Measurements from ENCODE around the gene BORCS5. TPM values are rescaled to one million over a fixed set of nuclear protein-coding genes. Genes with fewer than 3 reads are reported as not detected.

BORCS5 gene
- total and polyA plus RNA-seq, 2 experiments from 2014 or later: 11.3 to 12.6 TPM

- no peaks in the 10 kb centered on the region for H3K27me3 ChIP-seq (ENCODE audit: insufficient read depth)
- H3K4me3 Mint-ChIP-seq: no peak overlapping the region
These were observed 161.6 kb downstream of the BORCS5 start for GRCh38 chr12:12518464-12518845.

More at GRCh38 chr12:12518464-12518845, 161.6 kb downstream of the BORCS5 start:
- no peak for TF ChIP-seq ZNF331 (CRISPR knock-in tag; IDR thresholded peaks at IDR 0.05; ENCODE audit: low read depth)
- TF ChIP-seq POLR2AphosphoS5 (IDR thresholded peaks at IDR 0.05; ENCODE audit: low read depth): no peak
- no peak for TF ChIP-seq ZNF114 (CRISPR knock-in tag; IDR thresholded peaks at IDR 0.05)
- TF ChIP-seq CREB1 (CRISPR knock-in tag; IDR thresholded peaks at IDR 0.05; ENCODE audit: low read depth): no peak
- TF ChIP-seq EZH2phosphoT487 (IDR thresholded peaks at IDR 0.05; ENCODE audit: unreplicated experiment): no peak
- TF ChIP-seq, protein P1, sequence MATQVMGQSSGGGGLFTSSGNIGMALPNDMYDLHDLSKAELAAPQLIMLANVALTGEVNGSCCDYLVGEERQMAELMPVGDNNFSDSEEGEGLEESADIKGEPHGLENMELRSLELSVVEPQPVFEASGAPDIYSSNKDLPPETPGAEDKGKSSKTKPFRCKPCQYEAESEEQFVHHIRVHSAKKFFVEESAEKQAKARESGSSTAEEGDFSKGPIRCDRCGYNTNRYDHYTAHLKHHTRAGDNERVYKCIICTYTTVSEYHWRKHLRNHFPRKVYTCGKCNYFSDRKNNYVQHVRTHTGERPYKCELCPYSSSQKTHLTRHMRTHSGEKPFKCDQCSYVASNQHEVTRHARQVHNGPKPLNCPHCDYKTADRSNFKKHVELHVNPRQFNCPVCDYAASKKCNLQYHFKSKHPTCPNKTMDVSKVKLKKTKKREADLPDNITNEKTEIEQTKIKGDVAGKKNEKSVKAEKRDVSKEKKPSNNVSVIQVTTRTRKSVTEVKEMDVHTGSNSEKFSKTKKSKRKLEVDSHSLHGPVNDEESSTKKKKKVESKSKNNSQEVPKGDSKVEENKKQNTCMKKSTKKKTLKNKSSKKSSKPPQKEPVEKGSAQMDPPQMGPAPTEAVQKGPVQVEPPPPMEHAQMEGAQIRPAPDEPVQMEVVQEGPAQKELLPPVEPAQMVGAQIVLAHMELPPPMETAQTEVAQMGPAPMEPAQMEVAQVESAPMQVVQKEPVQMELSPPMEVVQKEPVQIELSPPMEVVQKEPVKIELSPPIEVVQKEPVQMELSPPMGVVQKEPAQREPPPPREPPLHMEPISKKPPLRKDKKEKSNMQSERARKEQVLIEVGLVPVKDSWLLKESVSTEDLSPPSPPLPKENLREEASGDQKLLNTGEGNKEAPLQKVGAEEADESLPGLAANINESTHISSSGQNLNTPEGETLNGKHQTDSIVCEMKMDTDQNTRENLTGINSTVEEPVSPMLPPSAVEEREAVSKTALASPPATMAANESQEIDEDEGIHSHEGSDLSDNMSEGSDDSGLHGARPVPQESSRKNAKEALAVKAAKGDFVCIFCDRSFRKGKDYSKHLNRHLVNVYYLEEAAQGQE (IDR thresholded peaks at IDR 0.05; ENCODE audit: unreplicated experiment): no peak
- TF ChIP-seq JUNB (IDR thresholded peaks at IDR 0.05; ENCODE audit: unreplicated experiment): no peak
- TF ChIP-seq NANOG (IDR thresholded peaks at IDR 0.05; ENCODE audit: borderline replicate concordance): no peak
- TF ChIP-seq, protein P2, sequence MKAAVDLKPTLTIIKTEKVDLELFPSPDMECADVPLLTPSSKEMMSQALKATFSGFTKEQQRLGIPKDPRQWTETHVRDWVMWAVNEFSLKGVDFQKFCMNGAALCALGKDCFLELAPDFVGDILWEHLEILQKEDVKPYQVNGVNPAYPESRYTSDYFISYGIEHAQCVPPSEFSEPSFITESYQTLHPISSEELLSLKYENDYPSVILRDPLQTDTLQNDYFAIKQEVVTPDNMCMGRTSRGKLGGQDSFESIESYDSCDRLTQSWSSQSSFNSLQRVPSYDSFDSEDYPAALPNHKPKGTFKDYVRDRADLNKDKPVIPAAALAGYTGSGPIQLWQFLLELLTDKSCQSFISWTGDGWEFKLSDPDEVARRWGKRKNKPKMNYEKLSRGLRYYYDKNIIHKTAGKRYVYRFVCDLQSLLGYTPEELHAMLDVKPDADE (IDR thresholded peaks at IDR 0.05): no peak
- no peak for TF ChIP-seq CTCF (conservative IDR thresholded peaks at IDR 0.05; ENCODE audit: low read depth in 2 of 2)
- TF ChIP-seq, protein P3, sequence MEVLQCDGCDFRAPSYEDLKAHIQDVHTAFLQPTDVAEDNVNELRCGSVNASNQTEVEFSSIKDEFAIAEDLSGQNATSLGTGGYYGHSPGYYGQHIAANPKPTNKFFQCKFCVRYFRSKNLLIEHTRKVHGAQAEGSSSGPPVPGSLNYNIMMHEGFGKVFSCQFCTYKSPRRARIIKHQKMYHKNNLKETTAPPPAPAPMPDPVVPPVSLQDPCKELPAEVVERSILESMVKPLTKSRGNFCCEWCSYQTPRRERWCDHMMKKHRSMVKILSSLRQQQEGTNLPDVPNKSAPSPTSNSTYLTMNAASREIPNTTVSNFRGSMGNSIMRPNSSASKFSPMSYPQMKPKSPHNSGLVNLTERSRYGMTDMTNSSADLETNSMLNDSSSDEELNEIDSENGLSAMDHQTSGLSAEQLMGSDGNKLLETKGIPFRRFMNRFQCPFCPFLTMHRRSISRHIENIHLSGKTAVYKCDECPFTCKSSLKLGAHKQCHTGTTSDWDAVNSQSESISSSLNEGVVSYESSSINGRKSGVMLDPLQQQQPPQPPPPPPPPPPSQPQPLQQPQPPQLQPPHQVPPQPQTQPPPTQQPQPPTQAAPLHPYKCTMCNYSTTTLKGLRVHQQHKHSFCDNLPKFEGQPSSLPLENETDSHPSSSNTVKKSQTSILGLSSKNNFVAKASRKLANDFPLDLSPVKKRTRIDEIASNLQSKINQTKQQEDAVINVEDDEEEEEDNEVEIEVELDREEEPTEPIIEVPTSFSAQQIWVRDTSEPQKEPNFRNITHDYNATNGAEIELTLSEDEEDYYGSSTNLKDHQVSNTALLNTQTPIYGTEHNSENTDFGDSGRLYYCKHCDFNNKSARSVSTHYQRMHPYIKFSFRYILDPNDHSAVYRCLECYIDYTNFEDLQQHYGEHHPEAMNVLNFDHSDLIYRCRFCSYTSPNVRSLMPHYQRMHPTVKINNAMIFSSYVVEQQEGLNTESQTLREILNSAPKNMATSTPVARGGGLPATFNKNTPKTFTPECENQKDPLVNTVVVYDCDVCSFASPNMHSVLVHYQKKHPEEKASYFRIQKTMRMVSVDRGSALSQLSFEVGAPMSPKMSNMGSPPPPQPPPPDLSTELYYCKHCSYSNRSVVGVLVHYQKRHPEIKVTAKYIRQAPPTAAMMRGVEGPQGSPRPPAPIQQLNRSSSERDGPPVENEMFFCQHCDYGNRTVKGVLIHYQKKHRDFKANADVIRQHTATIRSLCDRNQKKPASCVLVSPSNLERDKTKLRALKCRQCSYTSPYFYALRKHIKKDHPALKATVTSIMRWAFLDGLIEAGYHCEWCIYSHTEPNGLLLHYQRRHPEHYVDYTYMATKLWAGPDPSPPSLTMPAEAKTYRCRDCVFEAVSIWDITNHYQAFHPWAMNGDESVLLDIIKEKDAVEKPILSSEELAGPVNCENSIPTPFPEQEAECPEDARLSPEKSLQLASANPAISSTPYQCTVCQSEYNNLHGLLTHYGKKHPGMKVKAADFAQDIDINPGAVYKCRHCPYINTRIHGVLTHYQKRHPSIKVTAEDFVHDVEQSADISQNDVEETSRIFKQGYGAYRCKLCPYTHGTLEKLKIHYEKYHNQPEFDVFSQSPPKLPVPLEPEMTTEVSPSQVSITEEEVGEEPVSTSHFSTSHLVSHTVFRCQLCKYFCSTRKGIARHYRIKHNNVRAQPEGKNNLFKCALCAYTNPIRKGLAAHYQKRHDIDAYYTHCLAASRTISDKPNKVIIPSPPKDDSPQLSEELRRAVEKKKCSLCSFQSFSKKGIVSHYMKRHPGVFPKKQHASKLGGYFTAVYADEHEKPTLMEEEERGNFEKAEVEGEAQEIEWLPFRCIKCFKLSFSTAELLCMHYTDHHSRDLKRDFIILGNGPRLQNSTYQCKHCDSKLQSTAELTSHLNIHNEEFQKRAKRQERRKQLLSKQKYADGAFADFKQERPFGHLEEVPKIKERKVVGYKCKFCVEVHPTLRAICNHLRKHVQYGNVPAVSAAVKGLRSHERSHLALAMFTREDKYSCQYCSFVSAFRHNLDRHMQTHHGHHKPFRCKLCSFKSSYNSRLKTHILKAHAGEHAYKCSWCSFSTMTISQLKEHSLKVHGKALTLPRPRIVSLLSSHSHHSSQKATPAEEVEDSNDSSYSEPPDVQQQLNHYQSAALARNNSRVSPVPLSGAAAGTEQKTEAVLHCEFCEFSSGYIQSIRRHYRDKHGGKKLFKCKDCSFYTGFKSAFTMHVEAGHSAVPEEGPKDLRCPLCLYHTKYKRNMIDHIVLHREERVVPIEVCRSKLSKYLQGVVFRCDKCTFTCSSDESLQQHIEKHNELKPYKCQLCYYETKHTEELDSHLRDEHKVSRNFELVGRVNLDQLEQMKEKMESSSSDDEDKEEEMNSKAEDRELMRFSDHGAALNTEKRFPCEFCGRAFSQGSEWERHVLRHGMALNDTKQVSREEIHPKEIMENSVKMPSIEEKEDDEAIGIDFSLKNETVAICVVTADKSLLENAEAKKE (CRISPR knock-in tag; IDR thresholded peaks at IDR 0.05): no peak
- TF ChIP-seq EZH2 (IDR thresholded peaks at IDR 0.05; ENCODE audit: low read depth, unreplicated experiment): no peak
- no peak for TF ChIP-seq STAT1 (IDR thresholded peaks at IDR 0.05; ENCODE audit: unreplicated experiment)
- Histone ChIP-seq H3K4me3 (no peak overlapping the region), H4K20me1 (replicated peaks; ENCODE audit: insufficient read depth) (0 out of 2 replicates have a peak, but pooled peaks cover 4% of the 10 kb centered on the region), H3K79me2 (replicated peaks; ENCODE audit: insufficient read depth) (peaks cover 83% of the 10 kb centered on the region), H3K4me1 (ENCODE audit: insufficient read depth) (peaks cover 42% of the 10 kb centered on the region), H3K27ac (ENCODE audit: low read depth) (no peak overlapping the region), H3K36me3 (ENCODE audit: insufficient read depth) (0 out of 2 replicates have a peak, but pooled peaks cover 3% of the 10 kb centered on the region), H3F3A (replicated peaks; ENCODE audit: low read depth) (no peaks in the 10 kb centered on the region), H2AFZ (no peak overlapping the region), H3K4me2 (peak overlapping the region; percentile 31; the same call in 1 of the 2 replicates), H3K9me2 (ENCODE audit: insufficient read depth) (no peaks in the 10 kb centered on the region)
- Mint-ChIP-seq H3K27me3 (ENCODE audit: insufficient read depth, low read depth, poor library complexity) (peaks cover 4% of the 10 kb centered on the region), H3K36me3 (ENCODE audit: low read depth) (peaks cover 48% of the 10 kb centered on the region), H3K27ac (peak overlapping the region; percentile 57; the same call in 1 of the 2 replicates), H3K9me3 (no peaks in the 10 kb centered on the region), H3K4me1 (peaks cover 45% of the 10 kb centered on the region)
- ATAC-seq: no peak
- DNase-seq (ENCODE audit: low spot score): no peak
